ENCODE data around the gene ADGRG6. TPM values are rescaled to one million over a fixed set of nuclear protein-coding genes. Genes with fewer than 3 reads are reported as not detected.

Gene ADGRG6
- total and polyA plus RNA-seq, 9 donors = 1.6 to 10.6 (median 3.0) TPM

GRCh38 chr6:142350309-142350708, 48.5 kb downstream of the ADGRG6 start:
- TF ChIP-seq POLR2A (IDR thresholded peaks at IDR 0.05) = no peak
- no peak for TF ChIP-seq EP300 (IDR thresholded peaks at IDR 0.05)
- no peak for TF ChIP-seq CTCF (IDR thresholded peaks at IDR 0.05)
- H3K4me3 ChIP-seq = no peak overlapping the region
- H3K9me3 ChIP-seq = no peaks in the 10 kb centered on the region
- H3K27ac ChIP-seq = no peak overlapping the region
- intact Hi-C loops (cut with DNase I) = no loop called here
- DNase-seq = no peak
- no peaks in the 10 kb centered on the region for H3K27me3 ChIP-seq
- 96 to 100% (median 96%) methylated on average over 1 of the region's 1 CpG for WGBS, 3 donors
- no peaks in the 10 kb centered on the region for H3K36me3 ChIP-seq
- no peaks in the 10 kb centered on the region for H3K4me1 ChIP-seq (ENCODE audit: insufficient read depth)

- Histone ChIP-seq H3K27me3 (no peaks in the 10 kb centered on the region), H3K4me3 (no peak overlapping the region), H3K36me3 (no peaks in the 10 kb centered on the region), H3K4me1 (ENCODE audit: insufficient read depth) (no peaks in the 10 kb centered on the region), H3K9me3 (no peaks in the 10 kb centered on the region), H3K27ac (no peak overlapping the region)
- TF ChIP-seq POLR2A (IDR thresholded peaks at IDR 0.05) (no peak), EP300 (IDR thresholded peaks at IDR 0.05) (no peak), CTCF (IDR thresholded peaks at IDR 0.05) (no peak)
- 74 to 84% (median 76%) methylated on average over 2 of the region's 2 CpGs for WGBS, 3 donors
- DNase-seq = no peak
- intact Hi-C loops (cut with DNase I) = no loop called here
Measured at GRCh38 chr6:142353690-142354089, 51.9 kb downstream of the ADGRG6 start.

GRCh38 chr6:142354650-142355049, 52.8 kb downstream of the ADGRG6 start:
- H3K4me1 ChIP-seq (ENCODE audit: insufficient read depth) = no peaks in the 10 kb centered on the region
- H3K9me3 ChIP-seq = no peaks in the 10 kb centered on the region
- intact Hi-C loops (cut with DNase I) = no loop called here
- no peak overlapping the region for H3K4me3 ChIP-seq
- TF ChIP-seq CTCF (IDR thresholded peaks at IDR 0.05) (no peak), EP300 (IDR thresholded peaks at IDR 0.05) (no peak)
- no peaks in the 10 kb centered on the region for H3K36me3 ChIP-seq
- 86 to 91% (median 90%) methylated on average over 3 of the region's 3 CpGs for WGBS, 3 donors
- no peaks in the 10 kb centered on the region for H3K27me3 ChIP-seq
- no peak overlapping the region for H3K27ac ChIP-seq
- DNase-seq = no peak

- H3K27ac ChIP-seq = no peak overlapping the region
- 60 to 67% (median 66%) methylated on average over 7 of the region's 7 CpGs for WGBS, 3 donors
Measured at GRCh38 chr6:142355520-142356174, 53.8 kb downstream of the ADGRG6 start.

More at GRCh38 chr6:142355520-142356174, 53.8 kb downstream of the ADGRG6 start:
- Histone ChIP-seq H3K27me3 (no peaks in the 10 kb centered on the region), H3K4me1 (ENCODE audit: insufficient read depth) (no peaks in the 10 kb centered on the region), H3K9me3 (no peaks in the 10 kb centered on the region), H3K36me3 (no peaks in the 10 kb centered on the region), H3K4me3 (no peak overlapping the region)
- TF ChIP-seq CTCF (IDR thresholded peaks at IDR 0.05) = no peak
- no peak for TF ChIP-seq EP300 (IDR thresholded peaks at IDR 0.05)
- TF ChIP-seq POLR2A (IDR thresholded peaks at IDR 0.05) = no peak
- DNase-seq = no peak
- intact Hi-C loops (cut with DNase I) = no loop called here

Measured in ovary (tissue), 9 donors.